ENCODE measurements around the gene EHMT1.

The EHMT1 gene

GRCh38 chr9:137705443-137705863 is 86.6 kb downstream of the EHMT1 start:
- TF ChIP-seq FOXM1 (IDR thresholded peaks at IDR 0.05; ENCODE audit: borderline replicate concordance, low read depth) (no peak), TAF1 (IDR thresholded peaks at IDR 0.05; ENCODE audit: low read depth) (no peak), USF1 (IDR thresholded peaks at IDR 0.05) (no peak), MAX (IDR thresholded peaks at IDR 0.05) (no peak), REST (IDR thresholded peaks at IDR 0.05; ENCODE audit: low read depth) (no peak), NFIC (IDR thresholded peaks at IDR 0.05) (no peak), CREB1 (IDR thresholded peaks at IDR 0.05; ENCODE audit: low read depth) (no peak), CEBPB (IDR thresholded peaks at IDR 0.05) (no peak), RAD21 (IDR thresholded peaks at IDR 0.05; ENCODE audit: low read depth) (no peak), TCF12 (IDR thresholded peaks at IDR 0.05; ENCODE audit: low read depth) (no peak), YY1 (IDR thresholded peaks at IDR 0.05; ENCODE audit: low read depth) (no peak), ZBTB7A (IDR thresholded peaks at IDR 0.05; ENCODE audit: low read depth) (no peak), EP300 (IDR thresholded peaks at IDR 0.05; ENCODE audit: borderline replicate concordance) (no peak), EGR1 (IDR thresholded peaks at IDR 0.05) (no peak), TEAD4 (IDR thresholded peaks at IDR 0.05) (no peak)

GRCh38 chr9:137705906-137706305 is 87.1 kb downstream of the EHMT1 start:
- TF ChIP-seq TCF12 (IDR thresholded peaks at IDR 0.05; ENCODE audit: low read depth) (no peak), TEAD4 (IDR thresholded peaks at IDR 0.05) (no peak), USF1 (IDR thresholded peaks at IDR 0.05) (no peak), NFIC (IDR thresholded peaks at IDR 0.05) (no peak), YY1 (IDR thresholded peaks at IDR 0.05; ENCODE audit: low read depth) (no peak), MAX (IDR thresholded peaks at IDR 0.05) (no peak), EP300 (IDR thresholded peaks at IDR 0.05; ENCODE audit: borderline replicate concordance) (no peak), RAD21 (IDR thresholded peaks at IDR 0.05; ENCODE audit: low read depth) (no peak), TAF1 (IDR thresholded peaks at IDR 0.05; ENCODE audit: low read depth) (no peak), ZBTB7A (IDR thresholded peaks at IDR 0.05; ENCODE audit: low read depth) (no peak), EGR1 (IDR thresholded peaks at IDR 0.05) (no peak), FOXM1 (IDR thresholded peaks at IDR 0.05; ENCODE audit: borderline replicate concordance, low read depth) (no peak), REST (IDR thresholded peaks at IDR 0.05; ENCODE audit: low read depth) (no peak), CREB1 (IDR thresholded peaks at IDR 0.05; ENCODE audit: low read depth) (no peak), CEBPB (IDR thresholded peaks at IDR 0.05) (no peak)

GRCh38 chr9:137707361-137707760 is 88.6 kb downstream of the EHMT1 start:
- TF ChIP-seq TAF1 (IDR thresholded peaks at IDR 0.05; ENCODE audit: low read depth) (no peak), NFIC (IDR thresholded peaks at IDR 0.05) (no peak), EP300 (IDR thresholded peaks at IDR 0.05; ENCODE audit: borderline replicate concordance) (no peak), REST (IDR thresholded peaks at IDR 0.05; ENCODE audit: low read depth) (no peak), RAD21 (IDR thresholded peaks at IDR 0.05; ENCODE audit: low read depth) (no peak), YY1 (IDR thresholded peaks at IDR 0.05; ENCODE audit: low read depth) (no peak), MAX (IDR thresholded peaks at IDR 0.05) (no peak), EGR1 (IDR thresholded peaks at IDR 0.05) (no peak), CREB1 (IDR thresholded peaks at IDR 0.05; ENCODE audit: low read depth) (no peak), ZBTB7A (IDR thresholded peaks at IDR 0.05; ENCODE audit: low read depth) (no peak), TCF12 (IDR thresholded peaks at IDR 0.05; ENCODE audit: low read depth) (no peak), CEBPB (IDR thresholded peaks at IDR 0.05) (no peak), FOXM1 (IDR thresholded peaks at IDR 0.05; ENCODE audit: borderline replicate concordance, low read depth) (no peak), USF1 (IDR thresholded peaks at IDR 0.05) (no peak), TEAD4 (IDR thresholded peaks at IDR 0.05) (no peak)
